ENCODE results near the gene RBPMS2. TPM values are rescaled to one million over a fixed set of nuclear protein-coding genes. Genes with fewer than 3 reads are reported as not detected.

RBPMS2 gene
- total RNA-seq, 2 experiments from 2014 or later, result not detected

DNA sequence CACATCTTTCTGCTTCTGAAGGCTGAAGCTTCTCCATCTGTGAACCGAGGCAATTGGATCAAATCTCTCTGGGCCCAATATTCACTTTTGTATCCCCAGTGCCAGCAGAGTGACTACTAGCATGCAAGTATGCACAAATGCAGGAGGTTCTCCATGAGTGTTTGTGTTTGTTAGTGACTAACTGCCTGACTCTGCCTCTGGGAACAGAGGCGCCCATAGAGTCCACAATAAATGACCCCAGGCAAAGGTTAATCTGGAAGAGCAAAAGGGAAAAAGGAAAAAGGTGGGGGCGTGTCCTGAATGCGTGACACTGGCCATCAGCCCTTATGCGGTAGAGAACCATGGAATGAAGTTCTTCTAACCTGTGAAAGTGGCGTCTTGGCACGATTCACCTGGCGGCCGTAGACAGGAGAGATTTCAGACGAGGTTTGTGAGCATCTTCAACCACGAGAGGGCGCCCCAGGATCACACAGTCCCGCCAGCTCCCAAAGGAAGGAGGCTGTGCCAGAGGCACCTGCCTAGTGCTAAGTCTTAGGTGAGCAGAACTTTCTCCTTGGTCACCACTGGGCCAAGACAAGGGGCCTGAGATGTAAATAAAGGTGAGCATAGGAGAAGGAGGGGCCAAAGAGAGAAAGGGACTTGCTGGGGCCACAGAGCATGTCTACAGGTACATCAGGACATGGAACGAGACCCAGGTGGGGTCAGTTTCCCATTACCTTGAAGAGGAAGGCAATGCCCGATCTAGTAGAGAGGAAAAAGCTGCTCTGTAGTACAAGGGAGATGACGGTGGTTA, 44.2 kb downstream of the RBPMS2 start:
- no peak overlapping the region for H3K27ac Mint-ChIP-seq
- POLR2A ChIA-PET, result interaction anchor here (0.5 to 1.6 kb wide), 3 partner anchors 98 to 520 kb away, joined by 3 read pairs; no protein-coding TSS in a partner anchor
- no peak overlapping the region for H3K27ac ChIP-seq (ENCODE audit: low read depth in 1 of 2, low read length in 2 of 2)

GRCh38 chr15:64730151-64730550, 45.2 kb downstream of the RBPMS2 start:
- no peak overlapping the region for H3K4me3 Mint-ChIP-seq
- no peaks in the 10 kb centered on the region for H3K9me3 Mint-ChIP-seq
- H3K27ac ChIP-seq (ENCODE audit: low read depth in 1 of 2, low read length in 2 of 2), result no peak overlapping the region
- H3K4me1 ChIP-seq (ENCODE audit: insufficient read depth, low read length), result peaks cover 9% of the 10 kb centered on the region
- TF ChIP-seq CTCF (IDR thresholded peaks at IDR 0.05), result no peak
- H3K36me3 ChIP-seq (ENCODE audit: insufficient read depth, low read length), result no peaks in the 10 kb centered on the region
- H3K27me3 Mint-ChIP-seq, result peaks cover 9% of the 10 kb centered on the region
- H3K4me3 ChIP-seq (ENCODE audit: low read length), result no peak overlapping the region
- H3K27ac Mint-ChIP-seq, result no peak overlapping the region
- no peaks in the 10 kb centered on the region for H3K36me3 Mint-ChIP-seq (ENCODE audit: low read depth)
- ChIA-PET CTCF (interaction anchor here (0.8 to 2.3 kb wide), 8 partner anchors 13 to 177 kb away, joined by 4 to 38 read pairs (median 6); no protein-coding TSS in a partner anchor), POLR2A (no interaction called here)
- H3K27me3 ChIP-seq (ENCODE audit: control insufficient read depth in 1 of 2, insufficient read depth in 2 of 2, low read length in 2 of 2), result no peaks in the 10 kb centered on the region
- no peak for ATAC-seq (ENCODE audit: poor library complexity)
- intact Hi-C loops (cut with DNase I, micrococcal nuclease), result loop anchor here in 1 of 2 experiments (2.0 to 5.0 kb wide), 3 partner anchors 81 to 657 kb away; no protein-coding TSS in a partner anchor
- DNase-seq, result no peak
- H3K9me3 ChIP-seq (ENCODE audit: control insufficient read depth in 1 of 2, insufficient read depth in 1 of 2, low read length in 2 of 2), result no peaks in the 10 kb centered on the region
- H3K4me1 Mint-ChIP-seq (ENCODE audit: low read depth), result peaks cover 8% of the 10 kb centered on the region

More for the DNA sequence above, 44.2 kb downstream of the RBPMS2 start:
- H3K36me3 Mint-ChIP-seq (ENCODE audit: low read depth), result no peaks in the 10 kb centered on the region
- H3K27me3 Mint-ChIP-seq, result peaks cover 9% of the 10 kb centered on the region
- no peaks in the 10 kb centered on the region for H3K36me3 ChIP-seq (ENCODE audit: insufficient read depth, low read length)
- H3K9me3 Mint-ChIP-seq, result no peaks in the 10 kb centered on the region
- H3K4me3 Mint-ChIP-seq, result no peak overlapping the region
- peak; percentile 85 for TF ChIP-seq CTCF (IDR thresholded peaks at IDR 0.05)
- CTCF ChIA-PET, result interaction anchor here (0.5 to 2.3 kb wide), 18 partner anchors 14 to 347 kb away, joined by 3 to 38 read pairs (median 4); no protein-coding TSS in a partner anchor
- ATAC-seq (ENCODE audit: poor library complexity), result peak; percentile 80
- no peaks in the 10 kb centered on the region for H3K9me3 ChIP-seq (ENCODE audit: control insufficient read depth in 1 of 2, insufficient read depth in 1 of 2, low read length in 2 of 2)
- peaks cover 9% of the 10 kb centered on the region for H3K4me1 ChIP-seq (ENCODE audit: insufficient read depth, low read length)
- peak; percentile 76 to 94 (median 85) for DNase-seq
- no peak overlapping the region for H3K4me3 ChIP-seq (ENCODE audit: low read length)
- no peaks in the 10 kb centered on the region for H3K27me3 ChIP-seq (ENCODE audit: control insufficient read depth in 1 of 2, insufficient read depth in 2 of 2, low read length in 2 of 2)
- peaks cover 8% of the 10 kb centered on the region for H3K4me1 Mint-ChIP-seq (ENCODE audit: low read depth)
- intact Hi-C loops (cut with DNase I, micrococcal nuclease), result loop anchor here (1.0 to 5.0 kb wide), 4 partner anchors 80 to 656 kb away; no protein-coding TSS in a partner anchor

GRCh38 chr15:64720188-64720587, 55.2 kb downstream of the RBPMS2 start:
- Histone ChIP-seq H3K27ac (ENCODE audit: low read depth in 1 of 2, low read length in 2 of 2) (no peak overlapping the region), H3K36me3 (ENCODE audit: insufficient read depth, low read length) (no peaks in the 10 kb centered on the region), H3K9me3 (ENCODE audit: control insufficient read depth in 1 of 2, insufficient read depth in 1 of 2, low read length in 2 of 2) (no peaks in the 10 kb centered on the region), H3K27me3 (ENCODE audit: control insufficient read depth in 1 of 2, insufficient read depth in 2 of 2, low read length in 2 of 2) (no peaks in the 10 kb centered on the region), H3K4me1 (ENCODE audit: insufficient read depth, low read length) (peaks cover 18% of the 10 kb centered on the region), H3K4me3 (ENCODE audit: low read length) (no peak overlapping the region)
- ChIA-PET POLR2A (interaction anchor here (0.6 to 1.2 kb wide), 3 partner anchors 16 to 173 kb away, joined by 3 read pairs; no protein-coding TSS in a partner anchor), CTCF (no interaction called here)
- DNase-seq (no peak), ATAC-seq (ENCODE audit: poor library complexity) (no peak)
- H3K4me3 Mint-ChIP-seq, result no peak overlapping the region
- no peak overlapping the region for H3K27ac Mint-ChIP-seq
- intact Hi-C loops (cut with DNase I, micrococcal nuclease), result no loop called here
- no peaks in the 10 kb centered on the region for H3K9me3 Mint-ChIP-seq
- peaks cover 24% of the 10 kb centered on the region for H3K4me1 Mint-ChIP-seq (ENCODE audit: low read depth)
- no peak for TF ChIP-seq CTCF (IDR thresholded peaks at IDR 0.05)
- H3K27me3 Mint-ChIP-seq, result no peaks in the 10 kb centered on the region
- H3K36me3 Mint-ChIP-seq (ENCODE audit: low read depth), result no peaks in the 10 kb centered on the region
